ENCODE results near the gene MED26.
A peak's percentile ranks its signal among the peaks of the same experiment; 100 is the strongest.

The MED26 gene

GRCh38 chr19:16638666-16639065 is 10.7 kb upstream of the MED26 start:
- Histone ChIP-seq H3K27me3 (ENCODE audit: insufficient read depth, low read length) (no peaks in the 10 kb centered on the region), H3K36me3 (ENCODE audit: insufficient read depth, low read length) (peaks cover 55% of the 10 kb centered on the region), H3K4me1 (ENCODE audit: insufficient read depth, low read length) (no peaks in the 10 kb centered on the region), H3K4me3 (ENCODE audit: low read length) (no peak overlapping the region), H2AFZ (ENCODE audit: low read depth, low read length) (no peak overlapping the region), H3K9me3 (ENCODE audit: low read length) (no peaks in the 10 kb centered on the region)

GRCh38 chr19:16637535-16637934 is 9.5 kb upstream of the MED26 start:
- Histone ChIP-seq H3K27me3 (ENCODE audit: insufficient read depth, low read length) (no peaks in the 10 kb centered on the region), H2AFZ (ENCODE audit: low read depth, low read length) (no peak overlapping the region), H3K4me1 (ENCODE audit: insufficient read depth, low read length) (no peaks in the 10 kb centered on the region), H3K36me3 (ENCODE audit: insufficient read depth, low read length) (peaks cover 50% of the 10 kb centered on the region), H3K9me3 (ENCODE audit: low read length) (no peaks in the 10 kb centered on the region), H3K4me3 (ENCODE audit: low read length) (no peak overlapping the region)

GRCh38 chr19:16631465-16631864 is 3.5 kb upstream of the MED26 start:
- H3K4me1 ChIP-seq (ENCODE audit: insufficient read depth, low read length) = peaks cover 9% of the 10 kb centered on the region
- no peak overlapping the region for H2AFZ ChIP-seq (ENCODE audit: low read depth, low read length)
- no peak overlapping the region for H3K4me3 ChIP-seq (ENCODE audit: low read length)
- peaks cover 14% of the 10 kb centered on the region for H3K36me3 ChIP-seq (ENCODE audit: insufficient read depth, low read length)
- no peaks in the 10 kb centered on the region for H3K9me3 ChIP-seq (ENCODE audit: low read length)
- H3K27me3 ChIP-seq (ENCODE audit: insufficient read depth, low read length) = no peaks in the 10 kb centered on the region

GRCh38 chr19:16628984-16629691 is 1.1 kb upstream of the MED26 start:
- Histone ChIP-seq H2AFZ (ENCODE audit: low read depth, low read length) (peak overlapping the region; percentile 95), H3K4me1 (ENCODE audit: insufficient read depth, low read length) (peaks cover 17% of the 10 kb centered on the region), H3K36me3 (ENCODE audit: insufficient read depth, low read length) (peaks cover 15% of the 10 kb centered on the region), H3K4me3 (ENCODE audit: low read length) (peak overlapping the region; percentile 95), H3K9me3 (ENCODE audit: low read length) (no peaks in the 10 kb centered on the region), H3K27me3 (ENCODE audit: insufficient read depth, low read length) (no peaks in the 10 kb centered on the region)

DNA sequence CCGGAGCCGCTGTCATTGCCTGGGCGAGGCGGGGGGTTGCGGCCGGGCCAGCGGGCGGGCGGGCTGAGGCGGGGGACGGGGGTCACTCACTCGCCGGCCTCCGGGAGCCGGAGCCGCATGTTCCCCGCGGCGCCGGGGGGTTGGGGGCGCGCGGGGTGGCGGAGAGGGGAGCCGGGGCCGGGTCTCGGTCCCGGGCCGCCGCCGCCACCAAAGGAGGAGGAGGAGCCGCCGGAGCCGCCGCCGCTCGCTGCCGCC is 149 bp downstream of the MED26 start:
- Histone ChIP-seq H3K4me3 (ENCODE audit: low read length) (peak overlapping the region; percentile 84), H2AFZ (ENCODE audit: low read depth, low read length) (no peak overlapping the region), H3K27me3 (ENCODE audit: insufficient read depth, low read length) (no peaks in the 10 kb centered on the region), H3K4me1 (ENCODE audit: insufficient read depth, low read length) (peaks cover 17% of the 10 kb centered on the region), H3K9me3 (ENCODE audit: low read length) (no peaks in the 10 kb centered on the region), H3K36me3 (ENCODE audit: insufficient read depth, low read length) (peaks cover 16% of the 10 kb centered on the region)

DNA sequence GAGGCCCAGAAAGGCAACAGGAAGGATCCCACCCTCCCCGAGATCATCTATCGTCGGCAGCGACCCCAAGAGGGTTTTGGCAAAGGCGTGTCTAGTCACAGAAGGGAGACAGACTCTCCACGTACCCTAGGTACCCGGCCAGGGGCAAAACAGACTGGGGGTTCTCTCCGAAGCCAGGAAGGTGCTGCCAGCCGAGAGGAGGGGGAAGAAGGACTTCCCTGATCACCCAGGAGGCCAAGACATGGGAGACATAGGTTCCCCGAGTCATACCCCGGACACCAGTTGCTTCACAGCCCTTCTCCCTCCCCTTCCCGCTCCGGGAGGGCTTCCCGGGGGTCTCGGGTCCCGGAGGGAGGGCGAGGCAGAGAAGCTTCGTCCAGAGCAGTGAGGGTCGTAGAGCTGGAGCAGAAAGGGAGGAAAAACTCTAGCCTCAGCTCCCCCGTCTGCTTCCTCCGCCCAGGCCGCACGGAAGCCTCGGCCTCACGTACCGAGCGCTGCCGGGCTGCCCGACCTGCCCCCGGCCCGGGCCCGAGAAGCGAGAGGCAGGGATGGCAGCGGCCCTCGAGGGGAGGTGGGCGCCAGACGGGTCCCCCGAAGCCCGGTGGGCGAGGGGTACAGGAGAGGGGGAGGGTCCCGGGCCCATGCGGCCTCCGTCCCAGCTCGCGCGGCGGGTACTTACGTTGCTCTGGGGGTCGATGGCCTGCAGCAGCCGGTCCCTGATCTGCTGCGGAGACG is 644 bp downstream of the MED26 start:
- peaks cover 17% of the 10 kb centered on the region for H3K4me1 ChIP-seq (ENCODE audit: insufficient read depth, low read length)
- no peak overlapping the region for H2AFZ ChIP-seq (ENCODE audit: low read depth, low read length)
- no peaks in the 10 kb centered on the region for H3K9me3 ChIP-seq (ENCODE audit: low read length)
- H3K4me3 ChIP-seq (ENCODE audit: low read length) = peak overlapping the region; percentile 84
- no peaks in the 10 kb centered on the region for H3K27me3 ChIP-seq (ENCODE audit: insufficient read depth, low read length)
- H3K36me3 ChIP-seq (ENCODE audit: insufficient read depth, low read length) = peaks cover 14% of the 10 kb centered on the region

DNA sequence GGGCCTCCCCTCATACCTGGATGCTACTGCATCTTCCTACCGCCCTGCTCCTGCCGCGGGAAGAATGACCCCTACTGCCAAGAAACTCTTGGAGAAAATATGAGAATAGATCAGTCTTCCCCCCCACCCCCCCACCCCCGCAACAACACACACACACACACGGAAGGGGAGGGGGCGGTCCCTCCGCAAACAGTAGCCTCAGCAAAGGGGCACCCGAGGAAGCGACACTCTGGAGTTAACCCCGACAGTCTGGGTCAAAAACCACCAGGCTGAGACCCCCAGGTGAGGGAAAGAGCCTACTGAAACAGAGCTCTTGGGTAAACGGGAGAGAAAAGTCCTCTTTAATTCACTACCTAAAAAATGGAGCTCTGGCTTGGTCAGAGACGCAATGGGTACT is 1.2 kb downstream of the MED26 start:
- Histone ChIP-seq H3K9me3 (ENCODE audit: low read length) (no peaks in the 10 kb centered on the region), H2AFZ (ENCODE audit: low read depth, low read length) (no peak overlapping the region), H3K4me1 (ENCODE audit: insufficient read depth, low read length) (peaks cover 17% of the 10 kb centered on the region), H3K27me3 (ENCODE audit: insufficient read depth, low read length) (no peaks in the 10 kb centered on the region), H3K4me3 (ENCODE audit: low read length) (peak overlapping the region; percentile 84), H3K36me3 (ENCODE audit: insufficient read depth, low read length) (peaks cover 14% of the 10 kb centered on the region)

GRCh38 chr19:16625163-16625958 is 2.6 kb downstream of the MED26 start:
- Histone ChIP-seq H3K9me3 (ENCODE audit: low read length) (no peaks in the 10 kb centered on the region), H3K4me3 (ENCODE audit: low read length) (no peak overlapping the region), H3K4me1 (ENCODE audit: insufficient read depth, low read length) (peaks cover 17% of the 10 kb centered on the region), H2AFZ (ENCODE audit: low read depth, low read length) (no peak overlapping the region), H3K36me3 (ENCODE audit: insufficient read depth, low read length) (peaks cover 12% of the 10 kb centered on the region), H3K27me3 (ENCODE audit: insufficient read depth, low read length) (no peaks in the 10 kb centered on the region)

GRCh38 chr19:16624236-16624635 is 3.8 kb downstream of the MED26 start:
- Histone ChIP-seq H2AFZ (ENCODE audit: low read depth, low read length) (no peak overlapping the region), H3K9me3 (ENCODE audit: low read length) (no peaks in the 10 kb centered on the region), H3K4me1 (ENCODE audit: insufficient read depth, low read length) (peaks cover 14% of the 10 kb centered on the region), H3K4me3 (ENCODE audit: low read length) (no peak overlapping the region), H3K27me3 (ENCODE audit: insufficient read depth, low read length) (no peaks in the 10 kb centered on the region), H3K36me3 (ENCODE audit: insufficient read depth, low read length) (peaks cover 12% of the 10 kb centered on the region)

DNA sequence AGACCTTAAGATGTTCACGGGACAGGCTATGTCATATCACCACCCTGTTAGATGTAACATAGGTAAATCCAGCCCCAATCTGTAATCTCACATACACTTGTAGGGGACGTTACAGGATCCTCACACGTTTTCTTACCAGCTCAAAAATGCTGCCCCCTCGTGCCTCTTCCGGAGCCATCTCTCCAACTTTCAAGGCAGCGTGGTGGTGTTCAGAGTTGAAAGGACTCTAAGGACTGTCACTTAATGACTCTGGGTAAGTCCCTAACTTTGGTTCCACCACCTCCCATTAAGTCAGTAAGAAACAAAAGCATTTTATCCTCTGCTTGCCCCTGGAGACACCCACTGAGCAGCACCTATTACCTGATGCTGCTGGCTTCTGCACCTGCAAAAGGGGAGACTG is 4.4 kb downstream of the MED26 start:
- Histone ChIP-seq H3K9me3 (ENCODE audit: low read length) (no peaks in the 10 kb centered on the region), H2AFZ (ENCODE audit: low read depth, low read length) (no peak overlapping the region), H3K27me3 (ENCODE audit: insufficient read depth, low read length) (no peaks in the 10 kb centered on the region)

DNA sequence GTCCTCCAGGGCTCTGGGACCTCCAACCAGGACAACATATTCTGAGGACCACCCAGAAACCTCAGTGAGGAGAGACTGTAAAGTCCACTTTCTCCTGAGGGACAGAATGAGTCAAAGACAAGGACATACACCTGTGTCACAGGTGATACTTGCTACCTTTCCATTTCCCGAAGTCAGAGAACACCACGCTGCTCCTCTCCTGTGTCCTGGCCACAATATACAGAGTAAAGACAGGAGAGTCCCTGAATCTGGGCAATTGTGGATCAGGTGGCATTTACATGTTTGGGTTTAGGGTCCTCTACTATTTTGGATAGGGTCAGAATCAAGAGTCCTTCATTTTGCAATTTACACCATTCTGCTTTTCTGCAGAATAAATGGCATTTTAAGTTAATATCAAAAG is 4.9 kb downstream of the MED26 start:
- Histone ChIP-seq H3K9me3 (ENCODE audit: low read length) (no peaks in the 10 kb centered on the region), H3K4me3 (ENCODE audit: low read length) (no peak overlapping the region), H2AFZ (ENCODE audit: low read depth, low read length) (no peak overlapping the region), H3K27me3 (ENCODE audit: insufficient read depth, low read length) (no peaks in the 10 kb centered on the region), H3K4me1 (ENCODE audit: insufficient read depth, low read length) (peaks cover 10% of the 10 kb centered on the region), H3K36me3 (ENCODE audit: insufficient read depth, low read length) (peaks cover 12% of the 10 kb centered on the region)

More for the DNA sequence above, 4.4 kb downstream of the MED26 start:
- peaks cover 10% of the 10 kb centered on the region for H3K4me1 ChIP-seq (ENCODE audit: insufficient read depth, low read length)
- peaks cover 12% of the 10 kb centered on the region for H3K36me3 ChIP-seq (ENCODE audit: insufficient read depth, low read length)
- H3K4me3 ChIP-seq (ENCODE audit: low read length) = no peak overlapping the region

DNA sequence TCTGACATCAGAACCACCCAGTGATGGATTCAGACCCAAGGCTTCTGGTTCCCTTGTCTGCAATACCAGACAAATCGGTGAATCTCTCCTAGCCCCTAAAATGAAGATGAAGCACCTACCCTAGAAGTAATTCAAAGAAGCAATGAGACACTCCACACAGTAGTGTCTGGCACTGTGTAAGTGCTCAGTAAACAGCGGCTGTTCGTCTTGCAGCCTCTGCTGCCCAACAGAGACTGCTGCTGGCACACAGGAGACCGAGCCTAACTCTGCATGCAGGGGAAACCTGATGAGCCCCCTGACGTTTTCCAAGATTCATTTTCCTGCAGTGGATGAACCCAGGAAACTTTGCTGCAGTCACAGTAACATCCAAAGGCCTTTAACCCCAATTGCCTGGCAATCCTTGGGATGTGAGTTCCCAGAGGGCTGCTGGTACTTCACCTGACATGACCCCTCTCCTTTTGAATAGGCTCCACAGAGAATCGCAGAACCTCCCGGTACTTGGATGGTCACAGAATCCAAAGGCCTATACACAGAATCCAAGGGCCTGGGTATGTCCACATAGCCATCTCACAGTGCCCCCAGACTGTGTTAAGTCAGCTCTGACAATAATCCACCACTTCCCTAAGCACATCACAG is 6.7 kb downstream of the MED26 start:
- H3K4me3 ChIP-seq (ENCODE audit: low read length) = no peak overlapping the region
- H3K9me3 ChIP-seq (ENCODE audit: low read length) = no peaks in the 10 kb centered on the region
- H3K27me3 ChIP-seq (ENCODE audit: insufficient read depth, low read length) = no peaks in the 10 kb centered on the region
- H3K4me1 ChIP-seq (ENCODE audit: insufficient read depth, low read length) = peaks cover 6% of the 10 kb centered on the region
- no peak overlapping the region for H2AFZ ChIP-seq (ENCODE audit: low read depth, low read length)
- H3K36me3 ChIP-seq (ENCODE audit: insufficient read depth, low read length) = peaks cover 12% of the 10 kb centered on the region

GRCh38 chr19:16620584-16620983 is 7.4 kb downstream of the MED26 start:
- no peak overlapping the region for H2AFZ ChIP-seq (ENCODE audit: low read depth, low read length)
- no peaks in the 10 kb centered on the region for H3K9me3 ChIP-seq (ENCODE audit: low read length)
- H3K27me3 ChIP-seq (ENCODE audit: insufficient read depth, low read length) = no peaks in the 10 kb centered on the region
- peaks cover 12% of the 10 kb centered on the region for H3K36me3 ChIP-seq (ENCODE audit: insufficient read depth, low read length)
- H3K4me3 ChIP-seq (ENCODE audit: low read length) = no peak overlapping the region
- H3K4me1 ChIP-seq (ENCODE audit: insufficient read depth, low read length) = no peaks in the 10 kb centered on the region

Data from neuron (in vitro differentiated cells).